Adipocyte (in vitro differentiated cells): ENCODE data around the gene CHRM3.
A peak's percentile ranks its signal among the peaks of the same experiment; 100 is the strongest.

Experiments used
- DNase-seq: peaks from one replicate; pipeline ENCODE4 v3.0.0-alpha.2; 2015; ENCODE audit warnings: low read depth
- H3K27me3 ChIP-seq: replicated peaks from 2 replicates; pipeline ENCODE4 v1.7.0; 2013; ENCODE audit warnings: mild to moderate bottlenecking, low read length, moderate library complexity; ENCODE audit not compliant: control insufficient read depth, insufficient read depth
- H3K36me3 ChIP-seq: 2 replicates; pipeline ENCODE4 v1.7.0; 2013; ENCODE audit warnings: low read length, mild to moderate bottlenecking, moderate library complexity; ENCODE audit not compliant: control insufficient read depth, insufficient read depth, severe bottlenecking
- H3K4me1 ChIP-seq: 2 replicates; pipeline ENCODE4 v1.7.0; 2013; ENCODE audit warnings: mild to moderate bottlenecking, low read length, moderate library complexity; ENCODE audit not compliant: control insufficient read depth, insufficient read depth
- H3K4me3 ChIP-seq: 2 replicates; pipeline ENCODE4 v1.7.0; 2013; ENCODE audit warnings: mild to moderate bottlenecking, low read length, moderate library complexity
- H3K9ac ChIP-seq: 2 replicates; pipeline ENCODE4 v1.7.0; 2013; ENCODE audit warnings: mild to moderate bottlenecking, low read length, moderate library complexity
- H3K9me3 ChIP-seq: 2 replicates; pipeline ENCODE4 v1.7.0; 2013; ENCODE audit warnings: mild to moderate bottlenecking, low read length, moderate library complexity; ENCODE audit not compliant: control insufficient read depth

Gene CHRM3

DNA sequence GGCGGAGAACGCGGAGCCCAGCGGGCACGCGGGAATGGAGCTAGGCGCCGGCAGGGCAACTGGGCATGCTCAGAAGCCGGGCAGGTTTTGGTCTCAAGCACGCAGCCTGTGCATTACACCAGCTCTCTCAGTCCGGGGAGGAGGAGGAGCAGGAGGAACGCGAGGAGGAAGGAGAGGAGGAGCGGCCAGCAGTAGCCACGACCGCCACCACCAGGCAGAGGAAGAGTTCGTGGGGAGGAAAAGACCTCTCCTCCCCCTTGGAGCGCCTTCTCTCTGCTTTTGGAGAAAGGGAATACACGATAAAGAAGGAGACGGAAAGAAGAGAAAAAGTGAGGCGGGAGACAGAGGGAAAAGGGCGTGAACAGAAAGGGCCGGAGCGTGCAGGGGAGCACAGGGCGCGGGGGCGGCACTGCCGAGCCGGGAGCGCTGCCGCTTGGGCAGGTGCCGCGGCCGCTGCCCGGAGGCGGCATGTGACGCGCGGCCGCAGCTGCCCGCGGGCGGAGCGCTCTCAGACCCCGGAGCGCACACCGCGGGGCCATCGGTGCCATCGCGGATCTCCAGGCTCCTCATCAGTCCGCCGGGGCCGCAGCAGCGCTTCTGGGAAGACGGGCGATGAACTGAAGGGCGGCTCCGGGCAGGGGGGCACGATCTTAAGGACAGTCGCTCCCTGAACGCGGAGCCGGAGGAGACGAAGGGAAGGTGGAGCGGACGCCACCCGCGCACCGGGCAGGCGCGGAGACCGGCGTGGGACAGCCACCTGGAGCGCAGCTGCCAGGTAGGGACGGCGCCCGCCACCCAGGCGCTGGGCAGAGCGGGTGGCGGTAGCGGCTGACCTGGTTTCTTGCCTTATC, at the start of gene CHRM3:
Gene CHRM3 (plus strand): TSS at position 116 of the 851 bp plus-strand sequence. CDS start 520,884 bp downstream, outside the sequence.
- Histone ChIP-seq H3K27me3 (peaks cover 47% of the 10 kb centered on the region), H3K9ac (no peak within 1 kb of the TSS), H3K4me3 (peak within 1 kb of the TSS; percentile 58), H3K9me3 (peaks cover 5% of the 10 kb centered on the region), H3K36me3 (no peaks in the 10 kb centered on the region), H3K4me1 (peaks cover 8% of the 10 kb centered on the region)
- peak; percentile 37 for DNase-seq

DNA sequence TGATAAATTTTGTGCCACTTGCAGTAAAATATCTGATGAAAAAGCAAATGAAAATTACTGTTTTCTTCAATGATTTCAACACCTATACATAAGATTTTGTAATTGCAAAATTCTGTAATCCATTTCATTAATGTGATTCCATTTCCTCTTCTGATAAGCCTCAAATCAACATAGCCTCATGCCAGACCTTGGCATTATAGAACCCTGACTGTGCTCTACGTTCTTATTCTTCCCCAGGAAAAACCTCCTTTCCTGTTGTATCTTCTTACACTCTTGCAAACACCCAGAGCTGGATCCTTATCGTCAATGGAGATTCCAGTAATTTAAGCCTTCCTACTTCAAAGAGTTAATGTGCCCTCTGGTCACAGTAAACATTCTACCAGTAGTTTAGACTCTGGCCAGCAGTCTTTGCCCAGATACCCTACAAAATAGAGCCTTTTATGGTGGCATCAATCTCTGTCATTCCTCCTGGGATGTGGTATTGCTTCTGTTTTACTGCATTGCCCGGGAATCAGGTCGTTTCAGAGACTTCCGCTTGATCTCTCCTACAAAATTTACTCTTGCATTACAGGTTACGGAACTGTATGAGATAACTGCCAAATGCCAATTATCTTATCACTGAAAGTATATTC, 48.5 kb upstream of the CHRM3 start:
- no peaks in the 10 kb centered on the region for H3K4me1 ChIP-seq
- H3K36me3 ChIP-seq, result no peaks in the 10 kb centered on the region
- no peaks in the 10 kb centered on the region for H3K27me3 ChIP-seq
- no peak overlapping the region for H3K9ac ChIP-seq
- DNase-seq, result no peak
- no peak overlapping the region for H3K4me3 ChIP-seq
- H3K9me3 ChIP-seq, result no peaks in the 10 kb centered on the region

DNA sequence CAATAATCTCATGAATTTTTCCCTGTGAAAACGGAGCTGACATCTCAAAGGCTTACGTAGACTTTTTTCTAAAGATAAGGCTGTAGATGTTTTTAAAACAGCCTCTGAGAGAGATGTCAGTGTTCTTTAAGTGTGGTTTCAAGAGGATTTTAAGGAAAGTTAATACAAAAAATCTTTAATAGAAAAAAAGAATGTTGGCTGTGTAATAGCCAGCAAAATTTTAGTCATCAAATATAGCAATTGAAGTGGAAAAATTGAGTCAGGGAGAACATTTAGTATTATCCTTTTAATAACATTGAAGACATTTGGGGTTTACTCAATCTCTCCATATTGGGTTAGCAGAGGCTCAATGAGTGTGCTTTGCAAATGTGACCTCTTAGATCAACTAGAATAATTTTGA, 38.6 kb upstream of the CHRM3 start:
- Histone ChIP-seq H3K4me3 (no peak overlapping the region), H3K36me3 (no peaks in the 10 kb centered on the region), H3K27me3 (no peaks in the 10 kb centered on the region), H3K4me1 (peaks cover 15% of the 10 kb centered on the region), H3K9ac (no peak overlapping the region), H3K9me3 (no peaks in the 10 kb centered on the region)
- no peak for DNase-seq

DNA sequence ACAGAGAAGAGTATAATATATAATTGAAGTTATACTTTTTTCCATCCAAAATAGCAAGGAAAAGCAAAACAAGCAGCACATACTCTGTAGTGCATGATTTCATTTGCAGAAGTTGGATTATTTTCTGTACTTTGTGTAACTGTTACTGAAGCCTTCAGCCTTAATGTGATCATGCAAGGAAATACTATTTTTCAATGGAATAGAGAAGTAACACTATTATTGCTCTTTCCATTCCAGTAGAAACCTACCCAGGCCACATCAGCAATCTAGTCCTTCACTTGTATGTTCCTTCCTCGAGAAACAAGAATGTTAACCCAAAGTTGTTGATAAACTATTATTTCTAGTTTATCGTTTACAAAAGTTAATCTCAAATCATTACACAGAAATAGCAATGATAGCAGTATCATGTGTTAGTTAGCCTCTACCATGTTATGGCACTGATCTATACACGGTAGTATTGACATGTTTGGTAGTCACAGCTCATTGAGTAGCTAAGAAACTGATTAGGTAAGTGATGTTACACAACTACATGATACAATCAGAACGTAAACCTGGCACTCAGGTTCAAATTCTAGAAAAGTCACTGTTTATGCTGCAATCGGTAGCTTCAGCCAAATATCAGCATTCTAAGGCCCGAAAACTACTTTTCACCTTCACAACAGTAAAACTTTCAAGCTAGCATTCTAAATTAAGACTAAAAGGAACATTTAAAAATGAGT, 37.6 kb upstream of the CHRM3 start:
- Histone ChIP-seq H3K4me3 (no peak overlapping the region), H3K9ac (no peak overlapping the region), H3K9me3 (no peaks in the 10 kb centered on the region), H3K27me3 (no peaks in the 10 kb centered on the region), H3K36me3 (no peaks in the 10 kb centered on the region), H3K4me1 (peaks cover 10% of the 10 kb centered on the region)
- no peak for DNase-seq

DNA sequence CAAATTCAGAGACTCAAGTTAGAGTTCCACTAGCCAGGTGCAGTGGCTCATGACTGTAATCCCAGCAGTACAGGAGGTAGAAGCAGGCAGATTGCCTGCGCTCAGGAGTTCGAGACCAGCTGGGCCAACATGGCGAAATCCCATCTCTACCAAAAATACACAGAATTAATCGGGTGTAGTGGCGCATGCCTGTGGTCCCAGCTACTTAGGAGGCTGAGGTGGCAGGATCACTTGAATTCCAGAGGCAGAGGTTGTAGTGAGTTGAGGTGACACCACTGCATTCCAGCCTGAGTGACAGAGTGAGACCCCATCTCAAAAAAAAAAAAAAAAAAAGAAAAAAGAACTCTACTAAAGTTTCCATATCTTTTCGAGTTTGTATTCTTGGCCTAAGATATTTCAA, 36.7 kb upstream of the CHRM3 start:
- Histone ChIP-seq H3K9ac (no peak overlapping the region), H3K4me3 (no peak overlapping the region), H3K4me1 (peaks cover 10% of the 10 kb centered on the region), H3K27me3 (no peaks in the 10 kb centered on the region), H3K9me3 (no peaks in the 10 kb centered on the region), H3K36me3 (no peaks in the 10 kb centered on the region)
- no peak for DNase-seq

DNA sequence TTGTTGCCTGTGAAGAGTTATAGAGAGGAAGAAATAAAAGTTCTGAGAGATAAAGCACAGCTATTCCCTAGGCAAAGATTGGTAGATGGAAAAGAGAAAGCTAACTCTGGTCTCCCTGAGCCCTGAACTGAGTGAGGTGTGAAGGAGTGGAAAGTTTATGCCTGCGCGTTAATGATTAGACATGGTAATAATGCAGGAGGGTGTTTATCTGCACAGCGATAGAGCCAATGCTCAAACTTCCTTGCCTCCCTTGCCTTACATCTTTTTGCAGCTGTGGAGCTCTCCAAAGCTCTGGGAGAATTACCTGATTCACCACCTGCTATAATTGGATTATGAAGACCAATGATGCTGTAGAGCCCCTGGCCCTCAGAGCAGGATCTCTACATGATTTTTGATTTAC, 32.8 kb upstream of the CHRM3 start:
- Histone ChIP-seq H3K9ac (no peak overlapping the region), H3K4me3 (no peak overlapping the region), H3K9me3 (no peaks in the 10 kb centered on the region), H3K27me3 (no peaks in the 10 kb centered on the region), H3K4me1 (peaks cover 6% of the 10 kb centered on the region), H3K36me3 (no peaks in the 10 kb centered on the region)
- DNase-seq, result no peak

DNA sequence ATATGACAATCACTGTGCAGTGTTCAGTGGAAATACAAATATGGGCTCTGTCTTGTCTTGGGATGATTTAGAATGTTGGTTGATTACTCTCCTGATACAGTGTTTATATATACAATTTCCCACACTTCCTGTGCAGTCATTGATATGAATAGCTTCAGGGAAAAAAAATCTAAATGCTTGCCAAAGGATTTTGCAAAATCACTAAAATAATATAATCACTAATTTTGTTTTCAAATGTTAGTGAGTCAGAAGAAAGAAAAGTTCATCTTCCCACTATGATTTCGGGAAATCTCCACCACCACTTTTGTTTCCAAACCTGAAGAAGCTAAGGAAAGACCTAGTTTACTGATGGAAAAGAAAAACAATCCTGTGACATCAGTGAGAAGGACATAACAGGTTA, 32.1 kb upstream of the CHRM3 start:
- peaks cover under 1% of the 10 kb centered on the region for H3K9me3 ChIP-seq
- no peaks in the 10 kb centered on the region for H3K27me3 ChIP-seq
- H3K9ac ChIP-seq, result no peak overlapping the region
- no peaks in the 10 kb centered on the region for H3K36me3 ChIP-seq
- no peaks in the 10 kb centered on the region for H3K4me1 ChIP-seq
- no peak overlapping the region for H3K4me3 ChIP-seq
- DNase-seq, result no peak

DNA sequence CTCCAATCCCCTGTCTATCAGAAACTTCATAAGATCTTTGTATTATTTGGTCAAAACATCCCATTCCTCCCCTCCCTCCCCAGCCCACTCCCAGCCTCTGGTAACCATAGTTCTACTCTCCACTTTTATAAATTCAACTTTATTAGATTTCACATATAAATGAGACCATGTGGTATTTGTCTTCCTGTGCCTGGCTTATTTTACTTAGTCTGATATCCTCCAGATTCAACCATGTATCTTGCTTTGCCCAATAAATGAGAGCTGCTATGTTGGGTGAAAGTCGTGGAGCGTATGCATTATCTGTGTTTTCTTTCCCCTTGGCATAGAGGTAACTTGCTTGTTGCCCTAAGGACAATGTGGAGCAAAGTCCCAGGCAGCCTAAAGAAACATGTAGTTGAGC, 28.5 kb upstream of the CHRM3 start:
- Histone ChIP-seq H3K9me3 (peaks cover 3% of the 10 kb centered on the region), H3K9ac (no peak overlapping the region), H3K4me3 (no peak overlapping the region), H3K4me1 (peaks cover 10% of the 10 kb centered on the region), H3K36me3 (no peaks in the 10 kb centered on the region), H3K27me3 (no peaks in the 10 kb centered on the region)
- no peak for DNase-seq

DNA sequence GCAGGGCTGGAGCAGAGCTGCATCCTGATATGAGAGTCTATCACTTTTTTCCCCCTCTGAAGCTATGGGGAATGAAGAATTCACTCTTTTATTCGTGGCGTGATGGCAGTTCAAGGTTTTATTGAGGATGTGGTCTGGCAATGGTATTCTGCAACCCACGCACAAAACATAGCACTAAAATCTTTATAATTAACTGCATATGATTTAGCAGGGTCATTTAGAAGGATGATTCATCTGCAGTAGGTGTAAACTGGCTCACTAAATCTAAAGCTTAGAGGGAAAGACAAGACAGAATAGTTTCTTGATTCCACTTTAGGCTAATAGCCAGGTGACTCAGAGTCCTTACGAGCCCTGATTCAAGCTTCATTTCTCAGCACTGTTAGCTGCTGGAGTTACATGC, 25.0 kb upstream of the CHRM3 start:
- peak; percentile 24 for DNase-seq
- H3K4me1 ChIP-seq, result peaks cover 10% of the 10 kb centered on the region
- peaks cover 3% of the 10 kb centered on the region for H3K9me3 ChIP-seq
- H3K36me3 ChIP-seq, result no peaks in the 10 kb centered on the region
- no peak overlapping the region for H3K4me3 ChIP-seq
- no peak overlapping the region for H3K9ac ChIP-seq
- no peaks in the 10 kb centered on the region for H3K27me3 ChIP-seq

DNA sequence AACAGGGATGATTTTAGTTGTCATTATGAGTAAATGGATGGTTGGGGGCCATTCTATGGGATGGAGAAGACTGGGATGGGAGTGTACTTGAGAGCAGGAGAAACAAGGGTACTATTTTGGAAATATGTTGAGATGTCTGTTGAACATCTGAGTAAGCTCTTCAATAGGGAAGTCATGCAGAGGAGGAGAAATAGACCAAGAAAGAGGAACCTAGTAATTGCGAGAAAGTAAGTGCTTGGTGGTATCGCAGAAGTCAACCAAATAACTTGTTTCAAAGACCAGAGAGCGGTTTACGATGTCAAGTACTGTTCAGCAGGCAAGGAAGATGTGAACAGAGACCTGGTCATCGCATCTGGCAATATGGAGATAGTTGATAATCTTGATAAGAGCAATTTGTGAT, 22.4 kb upstream of the CHRM3 start:
- Histone ChIP-seq H3K36me3 (no peaks in the 10 kb centered on the region), H3K9ac (no peak overlapping the region), H3K4me1 (peaks cover 10% of the 10 kb centered on the region), H3K27me3 (peaks cover 3% of the 10 kb centered on the region), H3K9me3 (peaks cover 3% of the 10 kb centered on the region), H3K4me3 (no peak overlapping the region)
- no peak for DNase-seq

DNA sequence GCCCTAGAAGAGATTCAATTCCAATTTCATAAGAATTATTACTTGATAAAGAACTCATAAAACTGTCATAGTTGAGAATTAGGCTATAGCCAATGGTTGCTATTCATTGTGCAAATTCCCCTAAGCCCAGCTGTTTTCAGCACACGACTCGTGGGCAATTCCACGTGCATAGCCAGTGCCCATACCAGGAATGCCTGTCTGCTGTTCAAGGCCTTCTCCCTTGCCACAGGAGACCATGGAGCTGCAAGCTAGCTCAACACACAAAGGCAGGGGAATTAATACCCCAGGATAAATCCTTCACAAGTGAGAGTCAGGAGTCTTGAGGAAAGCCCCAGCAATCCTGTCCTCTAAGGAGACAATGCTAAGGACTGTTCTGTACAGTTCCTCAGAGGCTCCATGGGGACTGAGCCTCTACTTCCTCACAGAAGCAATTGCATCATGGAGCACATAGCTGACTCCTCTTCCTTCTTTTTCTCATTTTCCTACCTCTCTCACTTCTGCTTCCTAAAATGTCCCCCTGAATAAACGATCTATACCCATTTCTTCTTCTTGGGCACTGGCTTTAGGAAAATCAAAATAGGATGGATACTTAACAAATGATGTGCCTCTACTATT, 19.1 kb upstream of the CHRM3 start:
- DNase-seq, result no peak
- H3K9ac ChIP-seq, result no peak overlapping the region
- H3K27me3 ChIP-seq, result peaks cover 3% of the 10 kb centered on the region
- H3K4me3 ChIP-seq, result no peak overlapping the region
- no peaks in the 10 kb centered on the region for H3K4me1 ChIP-seq
- H3K9me3 ChIP-seq, result no peaks in the 10 kb centered on the region
- H3K36me3 ChIP-seq, result no peaks in the 10 kb centered on the region
